HepG2 (cell line): ENCODE results near the gene ATP6V0D1. TPM values are rescaled to one million over a fixed set of nuclear protein-coding genes. Genes with fewer than 3 reads are reported as not detected.
A peak's percentile ranks its signal among the peaks of the same experiment; 100 is the strongest.

Experiments
- E2F5 ChIP-seq: sonication (generic); formaldehyde crosslinking; conservative IDR thresholded peaks from 2 replicates; pipeline ENCODE4 v1.4.0; 2020; ENCODE audit warnings: missing genetic modification reagents
- IKZF1 ChIP-seq: fragments of 450-650 bp; IDR thresholded peaks from 2 replicates; pipeline ENCODE4 v1.7.1; 2016
- KDM5A ChIP-seq: fragments of 200-600 bp; sonication (generic); IDR thresholded peaks from 2 replicates; pipeline ENCODE4 v1.7.0; 2018; ENCODE audit warnings: antibody characterized with exemption, mild to moderate bottlenecking, low read length, borderline replicate concordance
- MXD4 ChIP-seq: IDR thresholded peaks from 2 replicates; pipeline ENCODE4 v1.6.1; 2016; ENCODE audit warnings: mild to moderate bottlenecking, missing biosample characterization, missing genetic modification reagents
- SMAD1 ChIP-seq: sonication (generic); formaldehyde crosslinking; IDR thresholded peaks from 2 replicates; pipeline ENCODE4 v1.4.0; 2020; ENCODE audit warnings: missing genetic modification reagents, low read depth, mild to moderate bottlenecking, borderline replicate concordance
- ZBTB40 ChIP-seq, 2 experiments: fragments of 450-650 bp in 1 of 2; sonication (generic) in 1 of 2; formaldehyde crosslinking in 1 of 2; IDR thresholded peaks; 2 replicates each; pipeline versions ENCODE4 v1.6.1 to v1.8.0; 2016 to 2022; ENCODE audit warnings: antibody characterized with exemption in 1 of 2, mild to moderate bottlenecking in 1 of 2, missing genetic modification reagents in 1 of 2
- ZFP82 ChIP-seq: sonication (generic); formaldehyde crosslinking; IDR thresholded peaks from 2 replicates; pipeline ENCODE4 v1.5.1; 2020; ENCODE audit warnings: mild to moderate bottlenecking, missing genetic modification reagents, borderline replicate concordance
- ZHX1 ChIP-seq: sonication (generic); formaldehyde crosslinking; IDR thresholded peaks from 2 replicates; pipeline ENCODE4 v1.8.1; 2022; ENCODE audit warnings: low read depth, mild to moderate bottlenecking, missing genetic modification reagents
- ZNF331 ChIP-seq: sonication (generic); formaldehyde crosslinking; IDR thresholded peaks from 2 replicates; pipeline ENCODE4 v1.4.0; 2020; ENCODE audit warnings: missing genetic modification reagents
- ZNF576 ChIP-seq: sonication (generic); formaldehyde crosslinking; IDR thresholded peaks from 2 replicates; pipeline ENCODE4 v1.4.0; 2020; ENCODE audit warnings: mild to moderate bottlenecking, missing genetic modification reagents
- polyA plus RNA-seq, 8 experiments: library from polyadenylated mRNA; depleted of rRNA in 3 of 8; stranded (reverse) in 7 of 8; unstranded in 1 of 8; fragments of >200 nt; fragmentation: Illumina TruSeq in 4 of 8; extraction: Trizol in 4 of 8; gene quantifications; 2 replicates each; pipeline versions ENCODE4 v1.2.1 to v1.2.3, GENCODE V29; 2011 to 2016; ENCODE audit warnings: low read depth in 4 of 8, missing spikeins in 1 of 8, mixed read lengths in 1 of 8; ENCODE audit not compliant: insufficient read depth in 1 of 8
- total RNA-seq, 5 experiments: library from RNA; depleted of rRNA; stranded (reverse); fragments of >200 nt; fragmentation: Illumina TruSeq; extraction: Trizol; gene quantifications; 2 replicates each; pipeline ENCODE4 v1.2.3, GENCODE V29; 2016; ENCODE audit warnings: low read depth in 1 of 5
- TF ChIP-seq, protein P1 (sequence below): sonication (generic); formaldehyde crosslinking; IDR thresholded peaks from 2 replicates; pipeline ENCODE4 v1.4.0; 2020; ENCODE audit warnings: mild to moderate bottlenecking, missing genetic modification reagents
- TF ChIP-seq, protein P2 (sequence below): IDR thresholded peaks from 2 replicates; pipeline ENCODE4 v1.6.1; 2016; ENCODE audit warnings: low read depth, borderline replicate concordance

Gene ATP6V0D1
- total and polyA plus RNA-seq, 2 of the 13 experiments (the other 11 are each of a cell fraction or from before 2014, with no cell fraction given): 51.1 to 61.3 TPM

GRCh38 chr16:67528222-67528869 lies 47.4 kb upstream of the ATP6V0D1 start, which contains the start of gene RIPOR1 (continued):
- TF ChIP-seq E2F5 (CRISPR knock-in tag): no peak
- TF ChIP-seq ZHX1 (CRISPR knock-in tag): no peak
- TF ChIP-seq, protein P1, sequence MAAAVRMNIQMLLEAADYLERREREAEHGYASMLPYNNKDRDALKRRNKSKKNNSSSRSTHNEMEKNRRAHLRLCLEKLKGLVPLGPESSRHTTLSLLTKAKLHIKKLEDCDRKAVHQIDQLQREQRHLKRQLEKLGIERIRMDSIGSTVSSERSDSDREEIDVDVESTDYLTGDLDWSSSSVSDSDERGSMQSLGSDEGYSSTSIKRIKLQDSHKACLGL (CRISPR knock-in tag): no peak; the same call in 1 of the 2 replicates
- TF ChIP-seq, protein P2, sequence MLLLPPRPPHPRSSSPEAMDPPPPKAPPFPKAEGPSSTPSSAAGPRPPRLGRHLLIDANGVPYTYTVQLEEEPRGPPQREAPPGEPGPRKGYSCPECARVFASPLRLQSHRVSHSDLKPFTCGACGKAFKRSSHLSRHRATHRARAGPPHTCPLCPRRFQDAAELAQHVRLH (CRISPR knock-in tag): no peak
- TF ChIP-seq ZFP82 (CRISPR knock-in tag): no peak
- TF ChIP-seq ZNF331 (CRISPR knock-in tag): no peak
- no peak for TF ChIP-seq IKZF1
- TF ChIP-seq ZNF576 (CRISPR knock-in tag): 0 out of 2 replicates have a peak, but pooled peaks have one; percentile 84
- no peak for TF ChIP-seq ZBTB40 (IDR thresholded peaks at IDR 0.05)
- TF ChIP-seq ZBTB40 (CRISPR knock-in tag; IDR thresholded peaks at IDR 0.05): no peak; the same call in 1 of the 2 replicates
- 0 out of 2 replicates have a peak, but pooled peaks have one; percentile 79 for TF ChIP-seq SMAD1 (CRISPR knock-in tag)
- no peak for TF ChIP-seq MXD4 (CRISPR knock-in tag)
- no peak for TF ChIP-seq KDM5A
